ENCODE data around the gene MAG.
A peak's percentile ranks its signal among the peaks of the same experiment; 100 is the strongest.

MAG gene

GRCh38 chr19:35313587-35313986 lies 21.6 kb downstream of the MAG start:
- Mint-ChIP-seq H3K36me3 (no peaks in the 10 kb centered on the region), H3K27ac (peak overlapping the region; percentile 65), H3K9me3 (no peaks in the 10 kb centered on the region), H3K4me1 (peaks cover 69% of the 10 kb centered on the region), H3K4me3 (no peak overlapping the region), H3K27me3 (no peaks in the 10 kb centered on the region)
- ATAC-seq, result no peak

- ATAC-seq, result no peak
- Mint-ChIP-seq H3K27ac (peak overlapping the region; percentile 65), H3K9me3 (no peaks in the 10 kb centered on the region), H3K27me3 (no peaks in the 10 kb centered on the region), H3K4me3 (no peak overlapping the region), H3K4me1 (peaks cover 69% of the 10 kb centered on the region), H3K36me3 (no peaks in the 10 kb centered on the region)
These were observed 22.1 kb downstream of the MAG start for GRCh38 chr19:35314031-35314430.

- no peak for ATAC-seq
- H3K27me3 Mint-ChIP-seq, result no peaks in the 10 kb centered on the region
- H3K9me3 Mint-ChIP-seq, result no peaks in the 10 kb centered on the region
- H3K27ac Mint-ChIP-seq, result no peak overlapping the region
- H3K4me1 Mint-ChIP-seq, result peaks cover 70% of the 10 kb centered on the region
- H3K36me3 Mint-ChIP-seq, result no peaks in the 10 kb centered on the region
- no peak overlapping the region for H3K4me3 Mint-ChIP-seq
These were observed 23.0 kb downstream of the MAG start for GRCh38 chr19:35314858-35315470.

GRCh38 chr19:35315883-35316282 lies 23.9 kb downstream of the MAG start:
- H3K9me3 Mint-ChIP-seq, result no peaks in the 10 kb centered on the region
- no peak overlapping the region for H3K4me3 Mint-ChIP-seq
- H3K36me3 Mint-ChIP-seq, result no peaks in the 10 kb centered on the region
- H3K27me3 Mint-ChIP-seq, result no peaks in the 10 kb centered on the region
- ATAC-seq, result no peak
- peak overlapping the region; percentile 78 for H3K27ac Mint-ChIP-seq
- H3K4me1 Mint-ChIP-seq, result peaks cover 74% of the 10 kb centered on the region

GRCh38 chr19:35316560-35316959 lies 24.6 kb downstream of the MAG start:
- Mint-ChIP-seq H3K4me1 (peaks cover 81% of the 10 kb centered on the region), H3K9me3 (no peaks in the 10 kb centered on the region), H3K4me3 (peak overlapping the region; percentile 26), H3K27ac (peak overlapping the region; percentile 78), H3K36me3 (no peaks in the 10 kb centered on the region), H3K27me3 (no peaks in the 10 kb centered on the region)
- no peak for ATAC-seq

GRCh38 chr19:35317464-35318043 lies 25.6 kb downstream of the MAG start:
- peak overlapping the region; percentile 78 for H3K27ac Mint-ChIP-seq
- no peaks in the 10 kb centered on the region for H3K36me3 Mint-ChIP-seq
- H3K27me3 Mint-ChIP-seq, result no peaks in the 10 kb centered on the region
- peaks cover 2% of the 10 kb centered on the region for H3K9me3 Mint-ChIP-seq
- no peak for ATAC-seq
- H3K4me1 Mint-ChIP-seq, result peaks cover 91% of the 10 kb centered on the region
- peak overlapping the region; percentile 6 for H3K4me3 Mint-ChIP-seq

- H3K27me3 Mint-ChIP-seq, result no peaks in the 10 kb centered on the region
- peak; percentile 63 for ATAC-seq
- H3K4me3 Mint-ChIP-seq, result peak overlapping the region; percentile 38
- H3K27ac Mint-ChIP-seq, result peak overlapping the region; percentile 78
- peaks cover 90% of the 10 kb centered on the region for H3K4me1 Mint-ChIP-seq
- peaks cover 2% of the 10 kb centered on the region for H3K9me3 Mint-ChIP-seq
- H3K36me3 Mint-ChIP-seq, result no peaks in the 10 kb centered on the region
These were observed 26.9 kb downstream of the MAG start for GRCh38 chr19:35318679-35319448.

- H3K4me1 Mint-ChIP-seq, result peaks cover 96% of the 10 kb centered on the region
- no peaks in the 10 kb centered on the region for H3K27me3 Mint-ChIP-seq
- peak; percentile 68 for ATAC-seq
- peak overlapping the region; percentile 78 for H3K27ac Mint-ChIP-seq
- H3K4me3 Mint-ChIP-seq, result peak overlapping the region; percentile 27
- peaks cover 2% of the 10 kb centered on the region for H3K9me3 Mint-ChIP-seq
- H3K36me3 Mint-ChIP-seq, result no peaks in the 10 kb centered on the region
These were observed 28.2 kb downstream of the MAG start for GRCh38 chr19:35320065-35320713.

- Mint-ChIP-seq H3K27me3 (no peaks in the 10 kb centered on the region), H3K4me3 (no peak overlapping the region), H3K36me3 (no peaks in the 10 kb centered on the region), H3K9me3 (peaks cover 2% of the 10 kb centered on the region), H3K27ac (peak overlapping the region; percentile 78), H3K4me1 (peaks cover 96% of the 10 kb centered on the region)
- no peak for ATAC-seq
These were observed 29.3 kb downstream of the MAG start for GRCh38 chr19:35321291-35321690.

- no peak overlapping the region for H3K4me3 Mint-ChIP-seq
- peaks cover 2% of the 10 kb centered on the region for H3K9me3 Mint-ChIP-seq
- peaks cover 89% of the 10 kb centered on the region for H3K4me1 Mint-ChIP-seq
- ATAC-seq, result no peak
- peak overlapping the region; percentile 57 for H3K27ac Mint-ChIP-seq
- H3K27me3 Mint-ChIP-seq, result no peaks in the 10 kb centered on the region
- no peaks in the 10 kb centered on the region for H3K36me3 Mint-ChIP-seq
These were observed 30.1 kb downstream of the MAG start for GRCh38 chr19:35322014-35322413.

GRCh38 chr19:35327642-35328041 lies 35.7 kb downstream of the MAG start:
- Mint-ChIP-seq H3K9me3 (no peaks in the 10 kb centered on the region), H3K4me3 (no peak overlapping the region), H3K4me1 (peaks cover 78% of the 10 kb centered on the region), H3K27me3 (no peaks in the 10 kb centered on the region), H3K36me3 (peaks cover 14% of the 10 kb centered on the region), H3K27ac (peak overlapping the region; percentile 72)
- ATAC-seq, result no peak

GRCh38 chr19:35328851-35329285 lies 36.9 kb downstream of the MAG start, which contains the start of gene CD22:
TSS of gene CD22 (plus strand) at chr19:35329187. CDS start at chr19:35332041, 2,854 bp downstream.
- peaks cover 26% of the 10 kb centered on the region for H3K36me3 Mint-ChIP-seq
- no peaks in the 10 kb centered on the region for H3K27me3 Mint-ChIP-seq
- H3K9me3 Mint-ChIP-seq, result no peaks in the 10 kb centered on the region
- peak within 1 kb of the TSS; percentile 72 for H3K27ac Mint-ChIP-seq
- H3K4me1 Mint-ChIP-seq, result peaks cover 81% of the 10 kb centered on the region
- ATAC-seq, result peak; percentile 83
- H3K4me3 Mint-ChIP-seq, result peak within 1 kb of the TSS; percentile 78

GRCh38 chr19:35329323-35329722 lies 37.4 kb downstream of the MAG start:
- H3K4me3 Mint-ChIP-seq, result peak overlapping the region; percentile 78
- no peaks in the 10 kb centered on the region for H3K27me3 Mint-ChIP-seq
- peak; percentile 32 for ATAC-seq
- peak overlapping the region; percentile 72 for H3K27ac Mint-ChIP-seq
- peaks cover 81% of the 10 kb centered on the region for H3K4me1 Mint-ChIP-seq
- no peaks in the 10 kb centered on the region for H3K9me3 Mint-ChIP-seq
- peaks cover 30% of the 10 kb centered on the region for H3K36me3 Mint-ChIP-seq

- peak overlapping the region; percentile 72 for H3K27ac Mint-ChIP-seq
- H3K27me3 Mint-ChIP-seq, result no peaks in the 10 kb centered on the region
- H3K36me3 Mint-ChIP-seq, result peaks cover 40% of the 10 kb centered on the region
- H3K9me3 Mint-ChIP-seq, result no peaks in the 10 kb centered on the region
- H3K4me1 Mint-ChIP-seq, result peaks cover 81% of the 10 kb centered on the region
- H3K4me3 Mint-ChIP-seq, result peak overlapping the region; percentile 78
- peak; percentile 94 for ATAC-seq
These were observed 38.5 kb downstream of the MAG start for GRCh38 chr19:35330475-35330874.

GRCh38 chr19:35331551-35332214 lies 39.7 kb downstream of the MAG start:
- no peaks in the 10 kb centered on the region for H3K27me3 Mint-ChIP-seq
- H3K27ac Mint-ChIP-seq, result peak overlapping the region; percentile 72
- H3K4me1 Mint-ChIP-seq, result peaks cover 86% of the 10 kb centered on the region
- no peak for ATAC-seq
- peak overlapping the region; percentile 78 for H3K4me3 Mint-ChIP-seq
- no peaks in the 10 kb centered on the region for H3K9me3 Mint-ChIP-seq
- H3K36me3 Mint-ChIP-seq, result peaks cover 52% of the 10 kb centered on the region
